Heart right ventricle (tissue), 16 donors: ENCODE measurements around the gene FRS3. TPM values are rescaled to one million over a fixed set of nuclear protein-coding genes. Genes with fewer than 3 reads are reported as not detected.
"Not testable (repeated sequence)": the region's sequence is repeated elsewhere in the genome, so short reads cannot be mapped to it uniquely, and the experiment has no call there.

Source experiments
- ATAC-seq, 8 donors: fragments of 200-7000 bp; cut with Tn5 transposase; one replicate each; pipeline ENCODE4 v1.9.1; 2020; ENCODE audit warnings: mild to moderate bottlenecking in 8 of 8, moderate library complexity in 8 of 8, moderate number of reproducible peaks in 1 of 8
- DNase-seq, 2 donors: peaks; one replicate each; pipeline ENCODE4 v3.0.0-alpha.2; 2020
- H3K27ac ChIP-seq, 10 donors: fragments of 200-600 bp; sonication (generic) in 2 of 10; one replicate each; pipeline versions ENCODE4 v1.5.0 to v1.8.0; 2020 to 2022; ENCODE audit warnings: mild to moderate bottlenecking in 3 of 10
- H3K27me3 ChIP-seq, 7 donors: fragments of 200-600 bp; one replicate each; pipeline ENCODE4 v1.8.0; 2021 to 2022; ENCODE audit warnings: mild to moderate bottlenecking in 2 of 7
- H3K36me3 ChIP-seq, 9 donors: fragments of 200-600 bp; sonication (generic) in 1 of 9; one replicate each; pipeline versions ENCODE4 v1.5.0 to v1.8.0; 2020 to 2022; ENCODE audit warnings: mild to moderate bottlenecking in 2 of 9
- H3K4me1 ChIP-seq, 9 donors: fragments of 200-600 bp; sonication (generic) in 1 of 9; one replicate each; pipeline versions ENCODE4 v1.5.0 to v1.8.0; 2020 to 2022; ENCODE audit warnings: mild to moderate bottlenecking in 4 of 9
- H3K4me3 ChIP-seq, 10 donors: fragments of 200-600 bp; sonication (generic) in 2 of 10; one replicate each; pipeline versions ENCODE4 v1.5.0 to v1.8.0; 2020 to 2022; ENCODE audit warnings: mild to moderate bottlenecking in 7 of 10, moderate library complexity in 2 of 10
- H3K9me3 ChIP-seq, 11 donors: fragments of 200-600 bp in 10 of 11; sonication (generic) in 2 of 11; one replicate each; pipeline versions ENCODE4 v1.5.0 to v1.8.0; 2013 to 2022; ENCODE audit warnings: mild to moderate bottlenecking in 2 of 11, control low read depth in 1 of 11, moderate library complexity in 1 of 11
- WGBS, 2 donors: extraction: QIAGEN DNeasy Blood & Tissue Kit; methylation state at CpG; one replicate each; pipeline ENCODE4 v1.1.7; 2013; ENCODE audit warnings: inconsistent platforms in 1 of 2; 5-methylcytosine and 5-hydroxymethylcytosine counted together
- intact Hi-C, 10 donors: fragments of 100-400 bp; cut with DNase I; formaldehyde crosslinking; loops; one replicate each; pipeline versions ENCODE4 v1.11.1 to v1.14.2; 2022
- polyA plus RNA-seq, 2 donors: library from polyadenylated mRNA; stranded (reverse); fragments of 200-250 nt; gene quantifications; one replicate each; pipeline ENCODE4 v1.2.3, GENCODE V29; 2013
- total RNA-seq, 10 donors: library from RNA; stranded (reverse); fragmentation: NEBNext Ultra II Directional in 3 of 10; extraction: Animal tissue kit (Norgen Biotek cat#: 25700) in 3 of 10; gene quantifications; one replicate each; pipeline versions ENCODE4 v1.2.1 to v1.2.4, GENCODE V29; 2021 to 2023
- TF ChIP-seq, protein P1 (sequence below), 9 donors: fragments of 200-600 bp; sonication (generic) in 2 of 9; IDR thresholded peaks; one replicate each; pipeline versions ENCODE4 v1.5.0 to v1.8.0; 2021 to 2022; ENCODE audit warnings: antibody characterized with exemption in 9 of 9, mild to moderate bottlenecking in 5 of 9, moderate library complexity in 1 of 9
- donor health status: Arrhythmogenic right ventricular cardiomyopathy.
- donor health status: ischemic (EF 13 %, LVEDD 7.1; RV severe dilation, severe dysfunction).
- donor health status: healthy with polysubstance abuse.
- donor health status: DM: no; HTN: yes; CAD: no.
- donor health status: DM: no; HTN: no; CAD: no.
- donor health status: ischemic (EF 25% LVEDD 6.9; RV normal size, moderate dysfunction).
- donor health status: ischemic (EF 25% LVEDD 5.7; RV mildly dilated, moderate dysfunction).
- donor health status: healthy.
- donor health status: DM: yes; HTN: yes; CAD: no.
- donor health status: Ischemic cardiomyopathy.
- donor health status: ischemic (EF 35%, LVEDD 5.7; RV mildly dilated, moderate dysfunction).
- donor health status: nonischemic (EF 11% LVEDD 7.7; RV severe dilation, severe dysfunction).
- donor health status: DM: yes; HTN: yes; CAD: no.
- donor health status: PGD.
- donor health status: ischemic (EF 29% LVEDD 5.4; RV normal size, mild dysfunction).
- donor health status: nonischemic (EF 23%, LVEDD 6.1; RV moderate dilation, normal function).

Gene FRS3
- total and polyA plus RNA-seq, 12 donors = 2.8 to 8.7 (median 5.8) TPM

GRCh38 chr6:41768545-41769308 is 11.0 kb downstream of the FRS3 start:
- Histone ChIP-seq H3K4me1 (peaks cover 4 to 30% (median 18%) of the 10 kb centered on the region in 9 donors), H3K9me3 (no peaks in the 10 kb centered on the region), H3K27me3 (no peaks in the 10 kb centered on the region), H3K27ac (peak overlapping the region in 3 of 10 donors; percentile 48 to 85 (median 78)), H3K36me3 (peaks cover 0 to 48% (median 14%) of the 10 kb centered on the region in 9 donors), H3K4me3 (no peak overlapping the region)
- TF ChIP-seq, protein P1, sequence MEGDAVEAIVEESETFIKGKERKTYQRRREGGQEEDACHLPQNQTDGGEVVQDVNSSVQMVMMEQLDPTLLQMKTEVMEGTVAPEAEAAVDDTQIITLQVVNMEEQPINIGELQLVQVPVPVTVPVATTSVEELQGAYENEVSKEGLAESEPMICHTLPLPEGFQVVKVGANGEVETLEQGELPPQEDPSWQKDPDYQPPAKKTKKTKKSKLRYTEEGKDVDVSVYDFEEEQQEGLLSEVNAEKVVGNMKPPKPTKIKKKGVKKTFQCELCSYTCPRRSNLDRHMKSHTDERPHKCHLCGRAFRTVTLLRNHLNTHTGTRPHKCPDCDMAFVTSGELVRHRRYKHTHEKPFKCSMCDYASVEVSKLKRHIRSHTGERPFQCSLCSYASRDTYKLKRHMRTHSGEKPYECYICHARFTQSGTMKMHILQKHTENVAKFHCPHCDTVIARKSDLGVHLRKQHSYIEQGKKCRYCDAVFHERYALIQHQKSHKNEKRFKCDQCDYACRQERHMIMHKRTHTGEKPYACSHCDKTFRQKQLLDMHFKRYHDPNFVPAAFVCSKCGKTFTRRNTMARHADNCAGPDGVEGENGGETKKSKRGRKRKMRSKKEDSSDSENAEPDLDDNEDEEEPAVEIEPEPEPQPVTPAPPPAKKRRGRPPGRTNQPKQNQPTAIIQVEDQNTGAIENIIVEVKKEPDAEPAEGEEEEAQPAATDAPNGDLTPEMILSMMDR (IDR thresholded peaks at IDR 0.05) = no peak
- 70 to 75% methylated on average over 10 of the region's 10 CpGs for WGBS, 2 donors
- ATAC-seq (no peak), DNase-seq (no peak)
- intact Hi-C loops = no loop called here

GRCh38 chr6:41767112-41767833 is 12.4 kb downstream of the FRS3 start:
- TF ChIP-seq, protein P1 (IDR thresholded peaks at IDR 0.05) = no peak
- Histone ChIP-seq H3K9me3 (no peaks in the 10 kb centered on the region), H3K27ac (peak overlapping the region in 9 of 10 donors; percentile 48 to 85 (median 67)), H3K36me3 (peaks cover 0 to 34% (median 14%) of the 10 kb centered on the region in 9 donors), H3K4me1 (peaks cover 4 to 30% (median 18%) of the 10 kb centered on the region in 9 donors), H3K4me3 (no peak overlapping the region), H3K27me3 (no peaks in the 10 kb centered on the region)
- DNase-seq (peak in 1 of 2 donors; percentile 85), ATAC-seq (peak; percentile 69 to 94 (median 86))
- 22 to 23% methylated on average over 12 of the region's 12 CpGs for WGBS, 2 donors
- intact Hi-C loops = no loop called here

DNA sequence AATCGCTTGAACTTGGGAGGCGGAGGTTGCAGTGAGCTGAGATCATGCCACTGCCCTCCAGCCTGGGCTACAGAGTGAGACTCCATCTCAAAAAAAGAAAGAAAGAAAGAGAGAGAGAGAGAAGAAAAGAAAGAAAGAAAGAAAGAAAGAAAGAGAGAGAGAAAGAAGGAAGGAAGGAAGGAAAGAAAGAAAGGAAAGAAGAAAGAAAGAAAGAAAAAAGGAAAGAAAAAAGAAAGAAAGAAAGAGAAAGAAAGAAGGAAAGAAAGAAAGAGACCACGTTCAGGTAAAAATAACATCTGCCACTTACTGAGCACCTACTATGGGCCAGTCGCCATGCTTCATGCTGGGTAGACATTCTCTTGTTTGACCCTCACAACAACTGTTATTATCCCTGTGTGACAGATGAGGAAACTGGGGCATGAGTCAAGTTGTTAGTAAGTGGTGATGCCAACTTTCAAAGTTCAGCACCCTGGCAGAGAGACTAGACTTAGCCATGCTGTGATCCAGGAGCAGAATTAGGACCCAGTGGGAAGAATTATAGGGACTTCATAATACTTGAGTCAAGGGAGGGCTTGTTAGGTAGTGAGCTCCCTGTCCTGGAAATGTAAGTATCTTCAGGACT is 13.5 kb downstream of the FRS3 start:
- H3K4me3 ChIP-seq, H3K27me3 ChIP-seq, DNase-seq, intact Hi-C loops, H3K9me3 ChIP-seq: not testable (repeated sequence)
- H3K36me3 ChIP-seq = peaks cover 0 to 23% (median 6%) of the 10 kb centered on the region in 9 donors
- H3K27ac ChIP-seq = peak overlapping the region in 4 of 10 donors; percentile 67 to 85 (median 76)
- peaks cover 4 to 30% (median 18%) of the 10 kb centered on the region in 9 donors for H3K4me1 ChIP-seq
- 93 to 94% methylated on average over 4 of the region's 4 CpGs for WGBS, 2 donors
- peak in 1 of 8 donors; percentile 20 for ATAC-seq

- TF ChIP-seq, protein P1 (IDR thresholded peaks at IDR 0.05) = no peak
- no peaks in the 10 kb centered on the region for H3K36me3 ChIP-seq
- intact Hi-C loops = no loop called here
- H3K9me3 ChIP-seq = no peaks in the 10 kb centered on the region
- ATAC-seq = no peak
- no peaks in the 10 kb centered on the region for H3K27me3 ChIP-seq
- WGBS, 2 donors = 45 to 48% methylated on average over 2 of the region's 2 CpGs
- H3K4me1 ChIP-seq = peaks cover 4 to 23% (median 18%) of the 10 kb centered on the region in 9 donors
- no peak for DNase-seq
- no peak overlapping the region for H3K4me3 ChIP-seq
- H3K27ac ChIP-seq = no peak overlapping the region
Measured at GRCh38 chr6:41763470-41763869, 16.2 kb downstream of the FRS3 start.
